ENCODE results near the gene GJD3.

DNA sequence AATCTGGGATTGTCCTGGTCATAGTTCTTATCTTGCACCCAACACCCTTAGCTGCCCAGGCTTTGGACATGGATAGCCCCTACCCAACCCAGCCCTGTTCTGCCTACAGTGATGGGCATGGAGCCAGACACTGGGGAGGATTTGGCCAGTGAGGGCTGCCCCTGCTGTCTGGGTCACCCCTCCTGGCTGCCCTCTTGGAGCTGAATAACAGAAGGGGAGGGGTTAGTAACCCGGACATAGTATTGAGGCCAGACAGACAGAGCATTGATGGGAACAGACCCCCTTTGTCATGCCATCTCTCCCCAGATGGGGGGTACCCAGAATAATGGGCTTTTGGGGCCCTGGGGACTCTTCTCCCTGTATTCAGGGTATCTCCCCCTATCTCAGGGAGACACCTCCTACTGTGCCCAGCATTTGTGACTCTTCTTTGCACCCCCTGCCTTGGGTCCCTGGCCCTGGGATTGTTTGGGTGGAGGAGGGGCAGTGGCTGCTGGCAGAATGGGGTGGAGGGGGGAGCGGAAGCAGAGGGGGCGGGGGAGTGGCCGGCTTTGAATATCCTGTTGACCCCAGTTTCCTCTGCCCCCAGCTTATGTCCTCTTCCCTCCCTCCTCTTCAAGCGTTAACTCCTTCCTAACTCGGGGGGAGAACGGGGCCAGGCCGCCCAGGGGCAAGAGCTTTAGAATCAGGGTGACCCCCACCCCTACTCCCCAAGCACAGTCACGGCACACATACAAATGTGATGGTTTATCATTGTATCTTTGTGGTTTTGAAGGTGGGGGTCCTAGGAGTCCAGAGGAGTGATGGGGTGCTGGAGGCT is 17.0 kb downstream of the GJD3 start:
- TF ChIP-seq GATA3 (IDR thresholded peaks at IDR 0.05; ENCODE audit: low read depth, low read length) (no peak), GATA2 (IDR thresholded peaks at IDR 0.05; ENCODE audit: low read depth, low read length) (peak; percentile 60)
